PC-9 (cell line): ENCODE measurements around the gene MPND. TPM values are rescaled to one million over a fixed set of nuclear protein-coding genes. Genes with fewer than 3 reads are reported as not detected.

Source experiments
- BruUV-seq: library from RNA; stranded (reverse); fragments of 400-500 nt; replicated peaks from 2 replicates; lab custom pipeline; 2021; lab: Mats Ljungman, UMichigan
- CTCF ChIA-PET: fragments of 300-600 bp; sonication (Branson Sonifier 250); formaldehyde crosslinking; loops from one replicate; lab custom pipeline; 2022; ENCODE audit warnings: antibody characterized with exemption; lab: Charles Lee
- POLR2A ChIA-PET: fragments of 300-600 bp; sonication (Branson Sonifier 250); formaldehyde crosslinking; loops from one replicate; lab custom pipeline; 2022; ENCODE audit warnings: antibody characterized with exemption; ENCODE audit not compliant: unreplicated experiment; lab: Charles Lee
- DNase-seq, 2 experiments: peaks; one replicate each; pipeline versions ENCODE4 v3.0.0 to v3.0.0-alpha.2; 2015 to 2022; ENCODE audit warnings: mixed read lengths in 1 of 2
- H2AFZ ChIP-seq: fragments of 200-600 bp; sonication (generic); 2 replicates; pipeline ENCODE4 v1.8.1; 2017; ENCODE audit warnings: antibody characterized with exemption
- H3F3A ChIP-seq: fragments of 200-600 bp; sonication (generic); 2 replicates; pipeline ENCODE4 v1.8.1; 2017; ENCODE audit warnings: antibody characterized with exemption, mild to moderate bottlenecking, low read depth; ENCODE audit not compliant: insufficient read depth
- H3K27ac ChIP-seq: fragments of 200-600 bp; sonication (generic); 2 replicates; pipeline ENCODE4 v1.6.1; 2016; ENCODE audit warnings: mixed run types
- H3K27me3 ChIP-seq: fragments of 200-600 bp; sonication (generic); 2 replicates; pipeline ENCODE4 v1.6.1; 2016; ENCODE audit warnings: low read depth, mixed run types; ENCODE audit not compliant: insufficient read depth
- H3K36me3 ChIP-seq: fragments of 200-600 bp; sonication (generic); 2 replicates; pipeline ENCODE4 v1.6.1; 2016; ENCODE audit warnings: low read depth, mixed run types
- H3K4me1 ChIP-seq: fragments of 200-600 bp; sonication (generic); replicated peaks from 2 replicates; pipeline ENCODE4 v1.6.1; 2016; ENCODE audit warnings: mixed run types; ENCODE audit not compliant: insufficient read depth
- H3K4me2 ChIP-seq: fragments of 200-600 bp; sonication (generic); 2 replicates; pipeline ENCODE4 v1.6.1; 2017; ENCODE audit warnings: mixed run types
- H3K4me3 ChIP-seq: fragments of 200-600 bp; sonication (generic); 2 replicates; pipeline ENCODE4 v1.6.1; 2016; ENCODE audit warnings: mixed run types
- H3K79me2 ChIP-seq: fragments of 200-600 bp; sonication (generic); 2 replicates; pipeline ENCODE4 v1.6.1; 2017; ENCODE audit warnings: low read depth, mixed run types
- H3K9me2 ChIP-seq: fragments of 200-600 bp; sonication (generic); 2 replicates; pipeline ENCODE4 v1.8.1; 2017; ENCODE audit warnings: mild to moderate bottlenecking; ENCODE audit not compliant: insufficient read depth
- H3K9me3 ChIP-seq: fragments of 200-600 bp; sonication (generic); 2 replicates; pipeline ENCODE4 v1.8.1; 2016; ENCODE audit warnings: low read depth; ENCODE audit not compliant: insufficient read depth
- H4K20me1 ChIP-seq: fragments of 200-600 bp; sonication (generic); 2 replicates; pipeline ENCODE4 v1.8.1; 2017; ENCODE audit not compliant: insufficient read depth
- CTCF ChIP-seq: fragments of 200-600 bp; sonication (generic); conservative IDR thresholded peaks from 2 replicates; pipeline ENCODE4 v1.6.1; 2017; ENCODE audit warnings: mixed run types, antibody characterized with exemption, mild to moderate bottlenecking, moderate library complexity
- EZH2 ChIP-seq: fragments of 200-600 bp; sonication (generic); IDR thresholded peaks from 2 replicates; pipeline ENCODE4 v1.8.0; 2017; ENCODE audit warnings: antibody characterized with exemption, low read depth
- intact Hi-C: fragments of 100-400 bp; cut with micrococcal nuclease; formaldehyde crosslinking; loops from one replicate; pipeline ENCODE4 v1.10.0; 2022; ENCODE audit not compliant: unreplicated experiment
- total RNA-seq: library from RNA; stranded (reverse); gene quantifications from 2 replicates; pipeline ENCODE4 v1.2.3, GENCODE V29; 2021

Gene MPND
- total RNA-seq, 1 experiment from 2014 or later, result 12.6 TPM

GRCh38 chr19:4367336-4367723 is 24.0 kb downstream of the MPND start:
- no peak for TF ChIP-seq CTCF
- TF ChIP-seq EZH2, result no peak
- Histone ChIP-seq H3K27ac (no peak overlapping the region), H3K79me2 (peaks cover 1% of the 10 kb centered on the region; the same call in 1 of the 2 replicates), H2AFZ (no peak overlapping the region), H3K9me3 (no peaks in the 10 kb centered on the region), H3K4me2 (no peak overlapping the region), H3K9me2 (no peaks in the 10 kb centered on the region), H3K27me3 (no peaks in the 10 kb centered on the region), H3K4me3 (no peak overlapping the region), H3K4me1 (no peaks in the 10 kb centered on the region), H3F3A (no peaks in the 10 kb centered on the region), H4K20me1 (no peaks in the 10 kb centered on the region), H3K36me3 (no peaks in the 10 kb centered on the region)
- ChIA-PET CTCF (no interaction called here), POLR2A (no interaction called here)
- DNase-seq, result no peak
- intact Hi-C loops, result no loop called here
- BruUV-seq, result no TSS peak

- H3K36me3 ChIP-seq, result no peaks in the 10 kb centered on the region
- POLR2A ChIA-PET, result no interaction called here
- BruUV-seq, result no TSS peak
- H3K27me3 ChIP-seq, result no peaks in the 10 kb centered on the region
- no peaks in the 10 kb centered on the region for H3F3A ChIP-seq
- no peak for TF ChIP-seq CTCF
- no peak for TF ChIP-seq EZH2
- H3K4me1 ChIP-seq, result no peaks in the 10 kb centered on the region
- intact Hi-C loops, result no loop called here
- H3K4me2 ChIP-seq, result no peak overlapping the region
- H2AFZ ChIP-seq, result no peak overlapping the region
- DNase-seq, result no peak
- H3K9me2 ChIP-seq, result no peaks in the 10 kb centered on the region
- H3K79me2 ChIP-seq, result peaks cover 5% of the 10 kb centered on the region; the same call in 1 of the 2 replicates
- H3K27ac ChIP-seq, result no peak overlapping the region
- CTCF ChIA-PET, result no interaction called here
- H3K4me3 ChIP-seq, result no peak overlapping the region
- no peaks in the 10 kb centered on the region for H3K9me3 ChIP-seq
- no peaks in the 10 kb centered on the region for H4K20me1 ChIP-seq
These were observed 24.4 kb downstream of the MPND start for GRCh38 chr19:4367781-4368127.

- no peak overlapping the region for H3K27ac ChIP-seq
- POLR2A ChIA-PET, result interaction anchor here (0.6 kb wide), 1 partner anchor 41 kb away, joined by 3 read pairs; no protein-coding TSS in a partner anchor
- DNase-seq, result no peak
- no peak overlapping the region for H3K4me2 ChIP-seq
- no peak overlapping the region for H2AFZ ChIP-seq
- peaks cover 9% of the 10 kb centered on the region; the same call in 1 of the 2 replicates for H3K79me2 ChIP-seq
- BruUV-seq, result no TSS peak
- CTCF ChIA-PET, result no interaction called here
- H3K9me3 ChIP-seq, result no peaks in the 10 kb centered on the region
- no peak overlapping the region for H3K4me3 ChIP-seq
- intact Hi-C loops, result no loop called here
- no peak for TF ChIP-seq EZH2
- no peak for TF ChIP-seq CTCF
- H3K9me2 ChIP-seq, result no peaks in the 10 kb centered on the region
- H3K27me3 ChIP-seq, result no peaks in the 10 kb centered on the region
- H3K4me1 ChIP-seq, result peaks cover 1% of the 10 kb centered on the region; the same call in 1 of the 2 replicates
- no peaks in the 10 kb centered on the region for H3F3A ChIP-seq
- H3K36me3 ChIP-seq, result no peaks in the 10 kb centered on the region
- no peaks in the 10 kb centered on the region for H4K20me1 ChIP-seq
These were observed 24.9 kb downstream of the MPND start for GRCh38 chr19:4368128-4368820.
